Activated CD4-positive, alpha-beta T cell treated with anti-CD3 and anti-CD28 coated beads, Interleukin-2, Interleukin-6, amounts not matched to agents 100 ng/mL and 50 ng/mL, durations not matched to agents 16 hours and 8 hours (primary cell): ENCODE data around the gene NIPAL3.
"Not testable (repeated sequence)": the region's sequence is repeated elsewhere in the genome, so short reads cannot be mapped to it uniquely, and the experiment has no call there.

Experiments
- DNase-seq: peaks from one replicate; pipeline ENCODE4 v3.0.0-alpha.2; 2020

The NIPAL3 gene

DNA sequence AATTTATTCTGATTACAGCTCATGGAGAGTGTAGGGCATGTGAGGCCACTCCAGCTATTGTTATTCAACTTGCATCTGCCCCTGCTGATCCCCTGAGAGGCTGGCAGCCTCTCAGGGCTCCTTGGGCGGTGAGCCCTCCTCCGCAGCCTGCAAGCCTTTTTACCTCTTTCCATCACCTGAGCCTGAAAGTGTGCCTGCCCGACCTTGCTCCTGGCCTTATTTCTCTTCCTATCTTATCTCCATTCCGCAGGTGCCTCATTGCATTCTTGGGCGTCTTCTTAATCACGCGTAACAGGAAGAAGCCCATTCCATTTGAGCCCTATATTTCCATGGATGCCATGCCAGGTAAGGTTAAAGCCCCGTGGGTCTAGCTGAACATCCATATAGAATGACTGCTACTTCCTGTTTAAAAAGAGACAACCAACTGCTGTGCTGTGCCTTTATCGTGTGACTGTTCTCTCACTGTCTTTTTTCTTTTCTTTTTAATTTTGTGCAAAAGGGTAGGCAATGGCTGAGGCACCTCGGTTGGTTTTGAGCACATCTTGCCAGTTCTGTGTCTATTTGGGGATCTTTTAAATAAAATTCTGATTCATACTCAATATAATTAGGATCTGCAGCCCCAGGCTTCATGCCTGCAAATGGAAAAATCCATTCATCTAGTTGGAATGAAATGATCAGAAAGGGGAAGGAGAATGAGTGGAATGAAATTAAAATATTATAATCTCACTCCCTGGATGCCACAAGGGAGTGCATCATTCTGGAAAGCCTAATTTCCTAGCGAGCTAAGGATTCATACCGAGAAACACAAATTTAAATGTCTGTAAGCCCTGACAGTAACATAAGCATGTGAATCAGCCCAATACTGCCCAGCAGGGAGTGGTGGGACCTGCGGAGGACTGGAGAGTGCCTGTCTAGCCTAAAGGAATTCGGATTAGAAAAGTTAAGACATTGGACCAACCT, 48.5 kb downstream of the NIPAL3 start:
- DNase-seq, result no peak

DNA sequence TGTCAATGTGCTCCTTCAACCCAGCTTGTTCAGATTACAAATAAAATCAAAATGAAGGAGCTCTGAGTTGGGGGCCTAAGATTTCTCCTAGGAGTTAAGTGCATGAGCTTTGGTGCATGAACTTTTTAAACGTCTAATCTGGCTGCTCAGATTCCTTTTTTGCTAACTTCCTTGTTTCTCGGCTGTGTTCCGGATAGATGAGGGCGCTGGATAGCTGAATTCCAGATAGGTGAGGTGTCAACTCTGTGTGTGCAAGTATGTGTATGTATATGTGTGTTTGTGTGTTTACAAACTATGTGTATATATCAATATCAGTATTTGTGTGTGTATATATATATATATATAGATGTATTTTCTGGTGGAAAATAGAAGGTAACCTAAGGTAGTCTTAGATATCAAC, 49.5 kb downstream of the NIPAL3 start:
- DNase-seq, result no peak

DNA sequence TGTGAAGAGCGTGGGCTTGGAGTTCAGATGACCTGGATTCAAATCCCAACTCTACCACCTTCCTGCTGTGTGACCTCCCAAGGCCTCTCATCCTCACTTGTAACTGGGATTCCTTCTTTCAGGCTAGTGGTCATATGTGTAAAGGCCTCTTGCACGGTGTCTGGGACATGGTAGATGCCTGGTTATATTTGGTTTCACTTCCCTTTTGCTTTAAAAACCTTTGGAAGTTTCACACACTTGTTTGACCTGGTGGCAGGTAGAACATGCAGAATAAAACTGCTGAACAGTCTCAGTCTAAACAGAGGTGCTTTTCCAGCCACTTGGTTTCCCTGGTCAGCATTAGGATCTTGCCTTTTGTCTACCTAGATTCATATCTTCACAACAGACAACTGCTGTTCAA, 50.0 kb downstream of the NIPAL3 start:
- DNase-seq, result no peak

DNA sequence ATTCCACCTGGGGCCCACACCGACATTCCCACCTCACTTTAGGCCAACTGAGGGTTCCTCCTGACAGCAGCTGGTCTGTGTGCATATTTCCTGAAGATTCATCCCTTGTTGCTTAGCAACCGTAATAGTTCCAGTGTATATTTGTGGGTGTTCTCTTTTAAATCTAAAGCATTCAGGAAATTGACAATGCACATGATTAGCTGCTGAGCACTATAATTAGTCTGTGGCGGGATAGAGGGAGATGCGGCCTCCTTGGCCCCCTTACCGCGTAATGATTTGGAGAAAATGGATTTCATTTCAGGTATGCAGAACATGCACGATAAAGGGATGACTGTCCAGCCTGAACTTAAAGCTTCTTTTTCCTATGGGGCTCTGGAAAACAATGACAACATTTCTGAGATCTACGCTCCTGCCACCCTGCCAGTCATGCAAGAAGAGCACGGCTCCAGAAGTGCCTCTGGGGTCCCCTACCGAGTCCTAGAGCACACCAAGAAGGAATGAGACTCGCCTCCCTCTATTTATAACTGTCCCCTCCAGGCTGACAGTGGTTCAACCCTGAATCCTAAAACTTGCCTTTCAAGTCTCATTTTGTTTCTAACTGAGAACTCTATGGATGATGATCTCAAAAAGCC, 53.2 kb downstream of the NIPAL3 start:
- DNase-seq, result no peak

- DNase-seq, result no peak
These were observed 55.0 kb downstream of the NIPAL3 start for GRCh38 chr1:24470592-24470991.

- DNase-seq, result no peak
These were observed 57.1 kb downstream of the NIPAL3 start for GRCh38 chr1:24472527-24473251.

- no peak for DNase-seq
These were observed 58.6 kb downstream of the NIPAL3 start for GRCh38 chr1:24474193-24474592.

DNA sequence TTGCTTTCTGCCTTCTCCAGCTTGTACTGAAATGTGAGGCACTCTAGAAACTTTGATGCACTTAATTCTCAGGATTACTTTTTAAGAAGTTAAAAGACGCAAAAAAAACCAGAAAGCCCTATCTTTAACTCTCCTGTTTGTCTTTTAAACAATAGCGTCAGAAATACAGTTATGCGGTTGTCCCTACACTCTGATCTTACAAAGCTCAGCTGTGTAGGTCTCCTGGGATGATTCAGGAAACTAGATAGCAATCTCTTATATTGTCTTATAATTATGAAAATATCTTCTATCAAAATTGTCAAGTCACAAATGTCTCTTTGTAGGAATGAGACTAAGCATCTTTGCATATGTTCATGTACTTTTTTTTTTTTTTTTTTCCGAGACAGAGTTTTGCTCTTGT, 60.1 kb downstream of the NIPAL3 start:
- no peak for DNase-seq

GRCh38 chr1:24476571-24476970, 61.0 kb downstream of the NIPAL3 start:
- DNase-seq, result no peak

DNA sequence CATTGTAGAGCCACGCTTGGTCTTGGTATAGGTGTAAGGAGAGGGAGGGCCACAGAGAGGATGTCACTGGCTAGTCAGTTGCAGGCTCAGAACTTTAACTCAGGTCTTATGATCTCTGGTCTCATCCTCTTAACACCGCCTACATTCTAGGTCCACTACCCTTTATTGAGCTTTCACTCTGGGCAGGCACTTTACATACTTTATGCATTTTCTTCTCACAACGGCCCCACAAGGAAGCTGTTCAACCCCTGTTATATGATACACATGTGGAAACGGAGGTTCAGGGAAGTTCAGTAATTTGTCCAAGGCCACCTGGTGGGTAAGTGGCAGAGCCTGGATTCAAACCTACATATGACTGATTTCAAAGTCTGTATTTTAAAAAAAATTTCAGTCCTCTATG, 61.7 kb downstream of the NIPAL3 start:
- DNase-seq, result no peak

DNA sequence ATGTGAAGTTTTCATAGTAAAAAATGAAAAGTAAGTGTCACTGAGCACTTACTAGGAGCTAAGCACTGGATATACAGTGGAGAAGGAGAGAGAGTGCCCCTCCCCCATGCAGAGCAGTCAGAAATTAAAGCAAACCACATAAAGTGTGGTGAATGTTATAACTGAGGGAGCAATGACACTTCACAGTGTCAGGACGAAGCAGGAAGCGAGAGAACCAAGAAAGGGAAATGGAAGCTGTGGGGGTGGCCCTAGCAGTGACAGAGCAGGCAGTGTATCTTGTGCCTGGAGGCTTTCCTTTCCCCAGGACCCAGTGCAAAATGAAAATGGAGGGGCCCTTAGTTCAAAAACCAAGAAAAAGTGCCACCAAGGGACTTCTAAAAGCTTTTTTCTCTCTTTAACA, 65.5 kb downstream of the NIPAL3 start:
- peak; percentile 73 for DNase-seq

DNA sequence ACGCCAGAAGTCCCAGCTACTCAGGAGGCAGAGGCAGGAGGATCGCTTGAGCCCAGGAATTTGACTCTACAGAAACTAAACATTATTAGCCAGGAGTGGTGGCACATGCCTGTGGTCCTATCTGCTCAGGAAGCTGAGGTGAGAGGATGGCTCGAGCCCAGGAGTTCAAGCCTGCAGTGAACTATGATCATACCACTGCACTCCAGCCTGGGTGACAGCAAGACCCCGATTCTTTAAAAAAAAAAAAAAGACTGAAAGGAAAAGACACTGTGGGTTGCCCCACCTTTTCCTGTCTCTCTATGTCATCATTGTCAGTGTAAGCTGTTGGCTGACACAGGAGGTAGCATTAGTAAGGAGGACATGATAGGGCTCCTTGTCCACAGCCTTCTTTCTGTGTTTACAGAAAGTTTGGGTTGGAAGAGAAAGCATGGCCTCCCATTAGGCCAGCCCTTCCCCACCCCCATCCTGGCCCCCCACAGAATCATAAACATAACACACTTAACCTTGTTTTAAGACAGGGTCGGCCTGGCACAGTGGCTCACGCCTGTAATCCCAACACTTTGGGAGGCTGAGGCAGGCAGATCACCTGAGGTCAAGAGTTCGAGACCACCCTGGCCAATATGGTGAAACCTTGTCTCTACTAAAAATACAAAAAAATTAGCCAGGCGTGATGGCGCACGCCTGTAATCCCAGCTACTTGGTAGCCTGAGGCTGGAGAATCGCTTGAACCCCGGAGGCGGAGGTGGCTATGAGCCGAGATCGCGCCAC, 66.4 kb downstream of the NIPAL3 start:
- DNase-seq, result peak; percentile 58

DNA sequence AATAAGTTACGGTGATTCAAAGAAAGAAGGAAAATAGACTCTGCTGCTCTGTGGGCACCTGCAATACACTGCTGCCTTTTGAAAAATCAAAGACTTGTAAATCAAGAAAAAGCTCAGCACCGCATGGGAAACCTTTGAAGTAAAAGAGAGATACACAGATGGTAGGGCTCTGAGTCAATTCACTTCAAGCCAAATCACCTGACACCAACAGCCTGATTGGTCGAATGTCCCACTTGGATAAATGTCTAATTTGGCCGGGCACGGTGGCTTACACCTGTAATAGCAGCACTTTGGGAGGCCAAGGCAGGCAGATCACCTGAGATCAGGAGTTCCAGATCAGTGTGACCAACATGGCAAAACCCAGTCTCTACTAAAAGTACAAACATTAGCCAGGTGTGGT, 67.8 kb downstream of the NIPAL3 start:
- peak; percentile 53 for DNase-seq

GRCh38 chr1:24484199-24484598, 68.6 kb downstream of the NIPAL3 start:
- no peak for DNase-seq

GRCh38 chr1:24486331-24487065, 70.9 kb downstream of the NIPAL3 start:
- no peak for DNase-seq

DNA sequence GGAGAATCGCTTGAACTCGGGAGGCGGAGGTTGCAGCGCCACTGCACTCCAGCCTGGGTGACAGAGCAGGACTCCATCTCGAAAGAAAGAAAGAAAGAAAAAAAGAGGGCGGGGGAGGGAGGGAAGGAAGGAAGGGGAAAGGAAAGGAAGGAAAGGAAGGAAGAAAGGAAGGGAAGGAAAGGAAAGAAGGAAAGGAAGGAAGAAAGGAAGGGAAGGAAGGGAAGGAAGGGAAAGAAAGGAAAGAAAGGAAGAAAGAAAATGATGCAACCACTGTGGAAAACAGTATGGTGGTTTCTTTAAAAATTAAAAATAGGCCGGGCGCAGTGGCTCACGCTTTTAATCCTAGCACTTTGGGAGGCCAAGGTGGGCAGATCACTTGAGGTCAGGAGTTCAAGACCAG, 71.9 kb downstream of the NIPAL3 start:
- DNase-seq, result no peak

DNA sequence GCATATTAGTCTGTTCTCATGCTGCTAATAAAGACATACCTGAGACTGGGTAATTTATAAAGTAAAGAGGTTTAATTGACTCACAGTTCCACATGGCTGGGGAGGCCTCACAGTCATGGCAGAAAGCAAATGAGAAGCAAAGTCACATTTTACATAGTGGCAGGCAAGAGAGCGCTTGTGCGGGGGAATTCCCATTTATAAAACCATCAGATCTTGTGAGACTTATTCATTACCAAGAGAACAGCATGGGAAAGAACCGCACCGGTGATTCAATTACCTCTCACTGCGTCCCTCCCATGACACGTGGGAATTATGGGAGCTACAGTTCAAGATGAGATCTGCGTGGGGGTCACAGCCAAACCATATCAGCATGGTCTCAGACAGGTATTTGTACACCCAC, 72.6 kb downstream of the NIPAL3 start:
- DNase-seq, result peak; percentile 51

DNA sequence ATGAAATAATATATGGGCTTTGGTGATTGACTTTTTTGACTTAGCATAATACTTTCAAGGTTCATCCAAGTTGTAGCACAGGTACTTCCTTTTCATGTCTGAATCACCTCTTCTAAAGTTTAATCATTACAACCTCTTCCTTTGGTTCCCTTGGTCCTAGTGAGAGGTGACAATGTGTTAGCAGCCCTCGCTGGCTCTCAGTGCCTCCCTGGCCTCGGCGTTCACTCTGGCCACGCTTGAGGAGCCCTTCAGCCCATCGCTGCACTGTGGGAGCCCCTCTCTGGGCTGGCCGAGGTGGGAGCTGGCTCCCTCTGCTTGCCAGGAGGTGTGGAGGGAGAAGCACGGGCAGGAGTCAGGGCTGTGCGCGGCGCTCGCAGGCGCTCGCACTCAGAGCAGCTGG, 74.1 kb downstream of the NIPAL3 start:
- DNase-seq, result no peak

DNA sequence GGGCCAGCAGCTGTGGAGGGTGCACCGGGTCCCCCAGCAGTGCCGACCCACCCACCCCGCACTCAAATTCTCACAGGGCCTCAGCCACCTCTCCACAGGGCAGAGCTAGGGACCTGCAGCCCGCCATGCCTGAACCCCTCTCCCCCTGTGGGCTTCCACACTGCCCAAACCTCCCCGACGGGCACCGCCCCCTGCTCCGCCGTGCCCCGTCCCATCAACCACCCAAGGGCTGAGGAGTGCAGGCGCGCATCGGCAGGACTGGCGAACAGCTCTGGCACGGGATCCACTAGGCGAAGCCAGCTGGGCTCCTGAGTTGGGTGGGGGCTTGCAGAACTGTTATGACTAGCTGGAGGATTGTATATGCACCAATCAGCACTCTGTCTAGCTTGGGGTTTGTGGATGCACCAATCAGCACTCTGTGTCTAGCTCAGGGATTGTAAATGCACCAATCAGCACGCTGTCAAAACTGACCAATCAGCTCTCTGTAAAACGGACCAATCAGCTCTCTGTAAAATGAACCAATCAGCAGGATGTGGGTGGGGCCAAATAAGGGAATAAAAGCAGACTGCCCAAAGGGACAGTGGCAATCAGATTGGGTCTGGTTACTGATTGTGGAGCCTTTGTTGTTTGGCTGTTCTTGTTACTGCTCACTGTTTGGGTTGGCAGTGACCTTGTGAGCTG, 74.6 kb downstream of the NIPAL3 start:
- no peak for DNase-seq

DNA sequence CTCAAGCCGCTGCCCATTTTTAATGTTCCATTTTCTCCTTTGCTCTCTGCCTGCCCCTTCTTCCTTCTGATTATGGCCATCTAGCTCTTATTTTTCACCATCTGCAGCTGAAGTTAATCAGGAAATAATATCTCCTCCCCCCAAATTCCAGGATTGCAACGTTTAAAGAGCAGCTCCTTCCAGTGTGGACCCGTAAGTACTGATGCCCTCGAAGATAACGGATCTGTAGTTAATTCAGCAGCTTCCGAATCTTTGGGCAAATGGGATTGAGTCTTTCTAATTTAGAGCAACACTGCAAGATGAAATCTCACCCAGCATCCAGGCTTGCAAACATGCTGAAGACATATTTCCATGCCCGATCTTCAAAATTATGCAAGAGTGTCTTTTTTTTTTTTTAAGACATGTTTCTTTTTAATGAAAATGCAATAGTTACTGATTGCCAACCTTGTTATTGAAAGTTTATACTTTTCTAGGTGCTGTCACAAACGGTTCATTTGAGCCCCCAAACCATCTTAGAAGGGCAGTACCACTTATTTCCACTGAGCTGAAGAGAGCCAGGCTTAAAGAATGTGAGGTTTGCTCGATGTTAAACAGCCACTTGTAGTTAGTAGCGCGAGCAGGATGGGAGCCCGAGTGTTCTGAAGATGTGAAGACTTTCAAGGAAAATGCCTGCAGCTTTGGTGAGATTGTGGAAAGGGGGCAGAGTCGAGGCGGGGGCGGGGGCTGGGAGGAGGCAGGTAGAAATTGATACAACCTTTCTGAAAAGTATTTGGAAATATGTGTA, 76.2 kb downstream of the NIPAL3 start:
- DNase-seq, result no peak

DNA sequence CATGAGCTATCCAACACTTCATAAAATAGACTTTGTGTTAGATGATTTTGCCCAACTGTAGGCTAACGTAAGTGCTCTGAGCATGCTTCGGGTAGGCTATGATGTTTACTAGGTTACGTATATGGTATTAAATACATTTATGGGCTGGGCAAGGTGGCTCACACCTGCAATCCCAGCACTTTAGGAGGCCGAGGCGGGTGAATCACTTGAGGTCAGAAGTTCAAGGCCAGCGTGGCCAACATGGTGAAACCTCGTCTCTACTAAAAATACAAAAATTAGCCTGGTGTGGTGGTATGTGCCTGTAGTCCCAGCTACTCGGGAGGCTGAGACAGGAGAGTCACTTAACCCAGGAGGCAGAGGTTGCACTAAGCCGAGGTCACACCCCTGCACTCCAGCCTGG, 77.3 kb downstream of the NIPAL3 start:
- DNase-seq, result not testable (repeated sequence)
